HG03469 (cell line): ENCODE data around the gene GOSR1.
"Not testable (repeated sequence)": the region's sequence is repeated elsewhere in the genome, so short reads cannot be mapped to it uniquely, and the experiment has no call there.

Source experiments
- ATAC-seq: cut with Tn5 transposase; IDR thresholded peaks from one replicate; pipeline ENCODE4 v1.9.1; 2021; ENCODE audit warnings: mild to moderate bottlenecking, moderate library complexity, moderate number of reproducible peaks; ENCODE audit not compliant: unreplicated experiment

The GOSR1 gene

GRCh38 chr17:30503558-30503957 is 26.4 kb downstream of the GOSR1 start:
- ATAC-seq, result no peak

GRCh38 chr17:30505868-30506417 is 28.7 kb downstream of the GOSR1 start:
- ATAC-seq, result no peak

GRCh38 chr17:30506481-30506880 is 29.3 kb downstream of the GOSR1 start:
- no peak for ATAC-seq

- no peak for ATAC-seq
Observed at GRCh38 chr17:30513346-30513745, 36.1 kb downstream of the GOSR1 start.

GRCh38 chr17:30514895-30515596 is 37.8 kb downstream of the GOSR1 start:
- no peak for ATAC-seq

- no peak for ATAC-seq
Observed at GRCh38 chr17:30517786-30518185, 40.6 kb downstream of the GOSR1 start.

GRCh38 chr17:30519166-30519565 is 42.0 kb downstream of the GOSR1 start:
- ATAC-seq, result no peak

- no peak for ATAC-seq
Observed at GRCh38 chr17:30519707-30520106, 42.5 kb downstream of the GOSR1 start.

- ATAC-seq, result no peak
Observed at GRCh38 chr17:30520436-30520835, 43.2 kb downstream of the GOSR1 start.

GRCh38 chr17:30520882-30521281 is 43.7 kb downstream of the GOSR1 start:
- ATAC-seq, result no peak

GRCh38 chr17:30521766-30522165 is 44.6 kb downstream of the GOSR1 start:
- no peak for ATAC-seq

GRCh38 chr17:30523236-30523635 is 46.0 kb downstream of the GOSR1 start:
- ATAC-seq, result not testable (repeated sequence)

- no peak for ATAC-seq
Observed at GRCh38 chr17:30524847-30525246, 47.6 kb downstream of the GOSR1 start.

GRCh38 chr17:30526401-30526800 is 49.2 kb downstream of the GOSR1 start:
- no peak for ATAC-seq

- not testable (repeated sequence) for ATAC-seq
Observed at GRCh38 chr17:30528701-30529100, 51.5 kb downstream of the GOSR1 start.

GRCh38 chr17:30530346-30531025 is 53.3 kb downstream of the GOSR1 start:
- no peak for ATAC-seq

- ATAC-seq, result no peak
Observed at GRCh38 chr17:30532871-30533270, 55.7 kb downstream of the GOSR1 start.

- ATAC-seq, result no peak
Observed at GRCh38 chr17:30534298-30534697, 57.1 kb downstream of the GOSR1 start.

- no peak for ATAC-seq
Observed at GRCh38 chr17:30534938-30535921, 58.0 kb downstream of the GOSR1 start.

- not testable (repeated sequence) for ATAC-seq
Observed at GRCh38 chr17:30536846-30537245, 59.6 kb downstream of the GOSR1 start.

GRCh38 chr17:30537667-30538066 is 60.5 kb downstream of the GOSR1 start:
- not testable (repeated sequence) for ATAC-seq
